Activated CD4-positive, alpha-beta T cell treated with anti-CD3 and anti-CD28 coated beads, Interleukin-2, amount 10 ng/mL, durations not matched to agents 24 days and 14 days (primary cell): ENCODE results near the gene KAT14. TPM values are rescaled to one million over a fixed set of nuclear protein-coding genes. Genes with fewer than 3 reads are reported as not detected.
"Not testable (repeated sequence)": the region's sequence is repeated elsewhere in the genome, so short reads cannot be mapped to it uniquely, and the experiment has no call there.

Experiments used
- DNase-seq: peaks from one replicate; pipeline ENCODE4 v3.0.0; 2022
- H3K27ac Mint-ChIP-seq: one replicate; pipeline ENCODE4 v1.8.0; 2022; ENCODE audit warnings: mild to moderate bottlenecking, mixed read lengths
- H3K27me3 Mint-ChIP-seq: one replicate; pipeline ENCODE4 v1.8.0; 2022; ENCODE audit warnings: mixed read lengths
- H3K36me3 Mint-ChIP-seq: one replicate; pipeline ENCODE4 v1.8.0; 2022; ENCODE audit warnings: low read depth, mild to moderate bottlenecking, mixed read lengths
- H3K4me1 Mint-ChIP-seq: one replicate; pipeline ENCODE4 v1.8.0; 2021; ENCODE audit warnings: mixed read lengths
- H3K4me3 Mint-ChIP-seq: one replicate; pipeline ENCODE4 v1.8.0; 2022; ENCODE audit warnings: mild to moderate bottlenecking, moderate library complexity, mixed read lengths
- H3K9me3 Mint-ChIP-seq: one replicate; pipeline ENCODE4 v1.8.0; 2021; ENCODE audit warnings: mixed read lengths
- intact Hi-C: fragments of 100-400 bp; cut with micrococcal nuclease; formaldehyde crosslinking; loops from one replicate; pipeline ENCODE4 v1.15.1; 2023
- total RNA-seq: library from RNA; stranded (reverse); gene quantifications from 2 replicates; pipeline ENCODE4 v1.2.3, GENCODE V29; 2022

Gene KAT14
- 16.5 and 16.8 TPM in 2 replicates for total RNA-seq

- Mint-ChIP-seq H3K27ac (peak within 1 kb of the TSS; percentile 89), H3K9me3 (no peaks in the 10 kb centered on the region), H3K36me3 (peaks cover 17% of the 10 kb centered on the region), H3K4me1 (peaks cover 26% of the 10 kb centered on the region), H3K4me3 (peak within 1 kb of the TSS; percentile 75), H3K27me3 (peaks cover 3% of the 10 kb centered on the region)
- peak; percentile 98 for DNase-seq
- intact Hi-C loops, result loop anchor here (1.0 to 10.0 kb wide), 4 partner anchors 151 to 1563 kb away; partner anchors contain the start of genes KIF16B, RRBP1, SNRPB2 and ZNF133
These were observed at the start of gene KAT14, which contains the start of gene PET117 for GRCh38 chr20:18137412-18138265. Gene KAT14, plus strand, starts transcription at chr20:18137863. Its CDS starts 4,798 bp downstream, at chr20:18142661. Gene PET117, plus strand, starts transcription at chr20:18137863. Its CDS starts 93 bp downstream, at chr20:18137956.

GRCh38 chr20:18088298-18088697, 49.4 kb upstream of the KAT14 start:
- H3K27ac Mint-ChIP-seq, DNase-seq, H3K9me3 Mint-ChIP-seq, H3K4me3 Mint-ChIP-seq, H3K4me1 Mint-ChIP-seq, H3K27me3 Mint-ChIP-seq, intact Hi-C loops, H3K36me3 Mint-ChIP-seq: not testable (repeated sequence)

- H3K36me3 Mint-ChIP-seq, H3K4me3 Mint-ChIP-seq, H3K27me3 Mint-ChIP-seq, intact Hi-C loops, H3K9me3 Mint-ChIP-seq, DNase-seq, H3K27ac Mint-ChIP-seq, H3K4me1 Mint-ChIP-seq: not testable (repeated sequence)
These were observed 48.8 kb upstream of the KAT14 start for GRCh38 chr20:18088841-18089240.

GRCh38 chr20:18090044-18090443, 47.6 kb upstream of the KAT14 start:
- Mint-ChIP-seq H3K4me3 (no peak overlapping the region), H3K27me3 (no peaks in the 10 kb centered on the region), H3K27ac (no peak overlapping the region), H3K36me3 (no peaks in the 10 kb centered on the region), H3K4me1 (no peaks in the 10 kb centered on the region), H3K9me3 (no peaks in the 10 kb centered on the region)
- no peak for DNase-seq
- intact Hi-C loops, result no loop called here

- no peak overlapping the region for H3K27ac Mint-ChIP-seq
- H3K9me3 Mint-ChIP-seq, result no peaks in the 10 kb centered on the region
- no peaks in the 10 kb centered on the region for H3K27me3 Mint-ChIP-seq
- H3K36me3 Mint-ChIP-seq, result no peaks in the 10 kb centered on the region
- intact Hi-C loops, result no loop called here
- no peak for DNase-seq
- H3K4me3 Mint-ChIP-seq, result no peak overlapping the region
- H3K4me1 Mint-ChIP-seq, result no peaks in the 10 kb centered on the region
These were observed 47.2 kb upstream of the KAT14 start for GRCh38 chr20:18090477-18090876.

DNA sequence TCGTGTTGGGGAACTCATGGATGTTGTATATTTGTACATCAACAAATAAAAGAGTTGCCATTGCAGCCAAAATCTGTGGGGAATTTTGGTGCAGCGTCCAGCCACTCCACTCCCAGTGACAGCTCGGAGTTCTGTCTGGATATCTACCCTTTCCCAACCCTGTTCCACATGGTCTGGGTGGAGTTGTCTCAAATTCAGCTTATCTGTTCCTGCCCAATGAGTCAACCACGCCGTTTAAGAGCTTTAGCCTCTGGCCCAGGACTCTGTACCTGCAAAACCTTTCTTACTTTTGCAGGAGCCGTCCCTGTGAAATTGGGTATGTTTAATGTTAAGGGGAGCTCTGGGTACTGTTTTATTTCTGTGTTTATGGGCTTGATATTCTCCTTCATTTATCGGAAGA, 46.0 kb upstream of the KAT14 start:
- intact Hi-C loops, result no loop called here
- Mint-ChIP-seq H3K4me1 (no peaks in the 10 kb centered on the region), H3K36me3 (no peaks in the 10 kb centered on the region), H3K27ac (no peak overlapping the region), H3K27me3 (no peaks in the 10 kb centered on the region), H3K9me3 (no peaks in the 10 kb centered on the region), H3K4me3 (no peak overlapping the region)
- no peak for DNase-seq

DNA sequence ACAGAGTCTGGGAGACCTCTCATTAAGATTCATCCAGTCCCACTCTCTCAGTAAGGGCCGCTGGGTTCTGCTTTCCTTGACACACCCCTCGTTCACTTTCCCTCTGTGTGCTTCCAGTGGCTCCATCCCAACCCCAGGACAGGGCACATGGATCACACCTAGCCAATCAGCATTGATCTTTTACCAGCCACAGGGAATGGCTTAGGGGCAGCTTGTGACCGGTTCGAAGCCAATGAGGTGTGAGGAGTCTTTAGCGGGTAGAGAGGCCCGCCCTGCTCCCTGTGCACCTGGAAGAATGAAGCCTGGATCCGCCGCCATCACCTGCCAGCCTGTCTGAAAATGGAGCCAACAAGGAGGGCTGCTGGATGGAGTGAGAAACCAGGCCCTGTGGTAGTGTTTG, 44.8 kb upstream of the KAT14 start:
- Mint-ChIP-seq H3K9me3 (no peaks in the 10 kb centered on the region), H3K27ac (no peak overlapping the region), H3K4me3 (no peak overlapping the region), H3K4me1 (no peaks in the 10 kb centered on the region), H3K36me3 (no peaks in the 10 kb centered on the region), H3K27me3 (no peaks in the 10 kb centered on the region)
- no peak for DNase-seq
- intact Hi-C loops, result no loop called here

DNA sequence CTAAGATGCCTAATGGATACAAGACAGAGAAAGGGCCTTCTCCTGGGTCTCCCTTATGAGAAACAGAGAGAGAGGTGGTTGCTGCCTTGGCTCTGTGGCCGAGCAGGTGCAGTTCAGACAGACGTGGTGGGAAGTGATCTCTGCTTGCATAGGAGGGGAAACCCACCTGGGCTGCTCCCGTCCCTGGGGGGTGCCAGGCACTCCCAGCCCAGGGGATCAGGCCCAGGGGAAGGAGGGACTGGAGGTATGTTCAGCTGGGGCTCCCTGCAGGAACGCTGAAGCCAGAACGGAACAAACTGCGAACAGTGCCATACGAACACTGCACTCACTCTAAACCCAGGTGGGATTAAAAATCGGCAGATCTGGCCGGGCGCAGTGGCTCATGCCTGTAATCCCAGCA, 44.3 kb upstream of the KAT14 start:
- H3K36me3 Mint-ChIP-seq, result no peaks in the 10 kb centered on the region
- H3K9me3 Mint-ChIP-seq, result no peaks in the 10 kb centered on the region
- no peaks in the 10 kb centered on the region for H3K27me3 Mint-ChIP-seq
- DNase-seq, result no peak
- intact Hi-C loops, result no loop called here
- no peak overlapping the region for H3K27ac Mint-ChIP-seq
- H3K4me1 Mint-ChIP-seq, result no peaks in the 10 kb centered on the region
- H3K4me3 Mint-ChIP-seq, result no peak overlapping the region

DNA sequence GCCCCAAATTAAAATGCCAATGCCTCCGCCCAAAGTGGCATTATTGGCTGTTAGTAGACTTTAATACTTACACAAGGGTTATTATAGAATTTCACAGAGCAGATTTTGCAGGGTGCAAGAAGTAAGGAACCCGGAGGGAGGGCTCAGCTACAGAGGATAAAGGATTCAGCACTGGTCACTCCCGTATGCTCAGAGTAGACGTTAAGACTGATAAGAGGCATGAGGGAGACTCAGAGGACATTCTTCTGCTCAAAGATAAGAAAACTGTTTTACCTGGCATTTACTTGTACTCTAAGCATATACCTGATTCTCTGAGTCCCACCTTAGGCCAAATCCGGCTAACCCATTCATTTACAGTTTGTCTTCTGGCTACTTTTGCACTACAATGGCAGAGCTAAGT, 43.5 kb upstream of the KAT14 start:
- no peak for DNase-seq
- Mint-ChIP-seq H3K27me3 (no peaks in the 10 kb centered on the region), H3K36me3 (no peaks in the 10 kb centered on the region), H3K4me3 (no peak overlapping the region), H3K4me1 (no peaks in the 10 kb centered on the region), H3K9me3 (peaks cover 4% of the 10 kb centered on the region), H3K27ac (no peak overlapping the region)
- intact Hi-C loops, result no loop called here

- intact Hi-C loops, H3K9me3 Mint-ChIP-seq, H3K36me3 Mint-ChIP-seq, H3K27ac Mint-ChIP-seq, H3K4me1 Mint-ChIP-seq, H3K27me3 Mint-ChIP-seq, H3K4me3 Mint-ChIP-seq, DNase-seq: not testable (repeated sequence)
These were observed 37.1 kb upstream of the KAT14 start for GRCh38 chr20:18100569-18100968.

DNA sequence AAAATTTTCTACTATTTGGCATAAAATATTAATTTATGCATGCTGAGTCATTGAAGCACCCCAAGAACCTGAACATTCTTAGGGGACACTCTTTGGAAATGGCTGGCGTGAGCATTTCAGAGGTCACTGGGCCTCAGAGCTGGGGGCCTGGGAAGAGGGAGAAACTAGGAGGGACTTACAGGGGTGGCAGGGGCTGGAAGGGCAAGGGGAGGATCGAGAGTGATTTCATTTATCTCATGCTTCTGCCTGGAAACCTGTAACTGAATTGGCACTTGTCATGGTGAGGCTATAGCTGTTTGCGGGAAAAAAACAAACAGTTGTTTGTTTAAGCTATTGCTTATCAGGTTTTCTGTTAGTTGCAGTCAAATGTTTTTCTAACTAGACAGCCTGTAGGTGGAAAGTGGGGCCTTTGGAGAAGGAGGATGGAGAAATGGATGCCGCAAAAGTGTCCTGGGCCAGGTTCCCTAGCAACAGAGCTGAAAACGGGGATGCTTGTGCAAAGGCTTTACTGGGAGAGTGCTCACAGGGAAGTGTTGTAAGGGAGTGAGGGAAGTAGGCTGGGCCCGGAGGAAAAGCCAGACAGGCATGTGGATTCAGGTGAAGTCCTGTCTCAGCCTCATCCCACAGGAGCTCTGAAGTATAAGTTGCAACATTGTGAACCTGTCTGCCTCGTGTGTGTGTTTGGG, 36.4 kb upstream of the KAT14 start:
- intact Hi-C loops, result no loop called here

GRCh38 chr20:18103497-18103896, 34.2 kb upstream of the KAT14 start:
- H3K4me3 Mint-ChIP-seq, result no peak overlapping the region

More for the DNA sequence above, 36.4 kb upstream of the KAT14 start:
- H3K27ac Mint-ChIP-seq, result no peak overlapping the region
- peaks cover 4% of the 10 kb centered on the region for H3K9me3 Mint-ChIP-seq
- DNase-seq, result no peak
- H3K4me1 Mint-ChIP-seq, result no peaks in the 10 kb centered on the region
- no peaks in the 10 kb centered on the region for H3K36me3 Mint-ChIP-seq
- H3K4me3 Mint-ChIP-seq, result no peak overlapping the region
- H3K27me3 Mint-ChIP-seq, result no peaks in the 10 kb centered on the region

GRCh38 chr20:18108326-18108725, 29.3 kb upstream of the KAT14 start:
- H3K4me3 Mint-ChIP-seq, result no peak overlapping the region
- peaks cover 16% of the 10 kb centered on the region for H3K27me3 Mint-ChIP-seq
- H3K27ac Mint-ChIP-seq, result no peak overlapping the region
- H3K9me3 Mint-ChIP-seq, result no peaks in the 10 kb centered on the region
- intact Hi-C loops, result no loop called here
- H3K4me1 Mint-ChIP-seq, result no peaks in the 10 kb centered on the region
- DNase-seq, result no peak
- no peaks in the 10 kb centered on the region for H3K36me3 Mint-ChIP-seq

More at GRCh38 chr20:18103497-18103896, 34.2 kb upstream of the KAT14 start:
- peaks cover 5% of the 10 kb centered on the region for H3K27me3 Mint-ChIP-seq
- H3K9me3 Mint-ChIP-seq, result peaks cover 4% of the 10 kb centered on the region
- H3K4me1 Mint-ChIP-seq, result no peaks in the 10 kb centered on the region
- H3K36me3 Mint-ChIP-seq, result no peaks in the 10 kb centered on the region
- intact Hi-C loops, result no loop called here
- no peak overlapping the region for H3K27ac Mint-ChIP-seq
- no peak for DNase-seq

- DNase-seq, result peak; percentile 62
- H3K4me1 Mint-ChIP-seq, H3K4me3 Mint-ChIP-seq, H3K36me3 Mint-ChIP-seq, H3K27ac Mint-ChIP-seq, intact Hi-C loops: not testable (repeated sequence)
- Mint-ChIP-seq H3K9me3 (peaks cover 19% of the 10 kb centered on the region), H3K27me3 (peaks cover 13% of the 10 kb centered on the region)
These were observed 9.1 kb upstream of the KAT14 start for GRCh38 chr20:18128574-18128973.
